ENCODE results near the gene GPC5.
"Not testable (repeated sequence)": the region's sequence is repeated elsewhere in the genome, so short reads cannot be mapped to it uniquely, and the experiment has no call there.

GPC5 gene

DNA sequence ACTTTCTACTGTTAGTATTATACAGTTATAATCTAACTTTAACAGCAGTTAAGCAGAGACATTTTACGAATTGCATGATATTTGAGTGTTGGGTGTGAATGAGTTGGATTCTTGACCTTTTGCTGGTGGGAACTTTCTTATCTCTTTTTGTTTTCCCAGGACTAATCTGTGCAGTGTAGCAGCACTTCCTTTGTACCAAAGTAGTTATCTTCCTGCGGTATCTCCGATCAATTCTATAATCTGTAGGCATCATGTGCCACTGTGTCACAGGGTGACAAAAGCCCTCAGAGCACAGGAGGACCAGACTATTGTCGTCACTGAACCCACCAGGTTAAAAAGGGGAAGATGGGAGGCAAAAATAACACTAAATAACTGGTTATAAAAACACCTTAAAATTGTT is 823.5 kb downstream of the GPC5 start:
- no peak for DNase-seq

DNA sequence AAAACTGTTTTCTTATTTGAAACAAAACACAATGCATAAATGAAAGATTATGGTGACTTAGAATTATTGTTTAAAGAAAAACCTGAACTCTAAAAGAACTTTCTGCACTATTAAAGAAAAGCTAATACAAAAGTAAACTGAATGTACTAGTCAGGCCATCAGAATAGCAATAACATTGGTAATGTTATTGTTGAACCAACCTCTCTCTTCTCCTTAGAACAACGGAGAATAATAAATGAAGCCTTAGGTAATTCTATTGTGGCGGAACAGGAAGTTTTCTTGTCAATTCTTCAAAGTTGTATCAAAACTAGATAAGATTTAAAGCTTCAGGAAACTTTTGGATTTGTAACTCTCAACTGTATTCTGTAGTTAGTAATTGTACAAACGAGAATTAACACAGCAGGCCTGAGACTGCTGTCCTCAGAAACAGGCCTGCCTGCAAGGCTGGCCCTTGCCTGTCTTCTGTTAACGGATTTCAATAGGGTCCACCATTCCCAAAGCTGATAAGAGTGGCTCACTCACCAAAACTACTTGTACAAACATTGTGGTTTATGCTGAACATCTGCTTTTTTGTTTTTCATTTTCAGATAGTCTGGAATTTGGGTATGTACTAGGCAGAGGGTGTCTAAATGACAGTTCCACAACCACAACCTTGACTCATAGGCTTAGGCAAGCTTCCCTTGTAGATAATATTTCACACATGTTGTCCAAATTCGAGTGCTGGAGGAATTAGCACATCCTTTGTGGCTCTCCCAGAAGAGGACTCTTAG is 825.8 kb downstream of the GPC5 start:
- no peak for DNase-seq

DNA sequence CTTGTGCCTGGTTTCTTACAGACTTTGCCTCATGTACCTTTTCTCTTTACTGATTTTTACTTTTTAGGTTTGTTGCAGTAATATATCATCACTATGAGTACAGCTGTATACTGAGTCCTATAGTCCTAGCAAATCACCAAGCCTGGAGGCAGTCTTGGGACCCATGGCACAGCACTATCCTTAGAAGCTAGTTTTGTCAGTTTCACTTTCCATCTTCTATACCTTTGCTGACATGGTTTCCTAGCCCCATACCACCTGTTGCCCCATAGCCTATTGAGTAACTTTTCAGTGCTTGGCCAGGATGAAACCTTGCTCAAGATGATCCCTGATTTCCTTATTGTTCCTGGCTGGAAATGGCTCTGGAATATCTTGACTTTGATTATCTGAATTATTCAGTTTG is 826.4 kb downstream of the GPC5 start:
- DNase-seq: no peak

DNA sequence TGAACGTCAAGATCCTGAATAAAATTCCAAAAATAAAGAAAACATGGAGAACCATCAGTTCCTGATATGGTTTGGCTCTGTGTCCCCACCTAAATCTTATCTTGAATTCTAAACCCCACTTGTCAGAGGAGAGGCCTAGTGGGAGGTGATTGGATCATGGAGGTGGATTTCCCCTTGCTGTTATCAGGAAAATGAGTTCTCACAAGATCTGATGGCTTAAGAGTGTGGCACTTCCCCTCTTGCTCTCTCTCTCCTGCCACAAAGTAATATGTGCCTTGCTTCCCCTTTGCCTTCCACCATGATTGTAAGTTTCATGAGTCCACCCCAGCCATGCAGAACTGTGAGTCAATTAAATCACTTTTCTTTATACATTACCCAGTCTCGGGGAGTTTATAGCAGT is 827.4 kb downstream of the GPC5 start:
- DNase-seq: no peak

DNA sequence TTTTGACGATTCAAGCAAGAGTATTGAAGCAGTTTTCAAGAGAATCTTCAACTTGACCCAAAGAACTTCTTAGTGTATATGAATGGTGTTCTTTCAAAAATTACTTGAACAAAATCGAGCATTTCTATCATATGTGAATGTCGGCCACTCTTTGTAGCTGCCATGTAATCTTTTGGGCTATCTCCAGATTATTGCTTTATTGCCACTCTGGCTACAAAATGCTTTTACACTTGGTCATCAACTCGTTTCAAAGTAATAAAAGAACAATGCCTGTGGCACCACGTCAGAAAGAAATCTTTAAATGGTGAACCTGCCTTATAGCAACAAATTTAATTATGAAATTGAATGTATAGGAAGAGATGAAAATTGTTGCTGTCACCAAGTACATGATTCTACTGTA is 834.5 kb downstream of the GPC5 start:
- no peak for DNase-seq

DNA sequence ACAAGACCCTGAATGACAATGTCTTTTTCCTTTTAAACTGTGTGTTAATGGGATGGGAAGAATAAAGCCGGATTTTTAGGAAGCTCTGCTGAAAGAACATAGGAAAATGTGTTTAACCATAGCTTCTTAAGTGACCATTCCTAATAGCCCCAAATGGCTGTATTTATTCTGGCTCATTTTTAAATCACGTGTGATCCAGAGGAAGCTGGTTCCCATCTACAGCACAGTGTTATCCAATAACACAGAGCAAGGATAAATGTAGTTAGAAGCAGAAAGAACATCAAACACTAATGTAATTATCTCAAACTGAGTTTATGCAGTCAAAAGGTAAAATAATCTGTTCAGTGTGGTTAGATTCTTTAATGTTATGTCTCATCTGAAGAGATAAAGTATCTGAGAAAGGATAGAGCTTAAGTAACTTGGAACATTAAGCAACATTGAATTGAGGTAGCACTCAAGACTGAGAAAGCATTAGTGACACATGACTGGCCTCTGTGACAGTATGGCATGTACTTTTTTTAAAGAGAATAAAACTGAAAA is 853.3 kb downstream of the GPC5 start:
- no peak for DNase-seq

DNA sequence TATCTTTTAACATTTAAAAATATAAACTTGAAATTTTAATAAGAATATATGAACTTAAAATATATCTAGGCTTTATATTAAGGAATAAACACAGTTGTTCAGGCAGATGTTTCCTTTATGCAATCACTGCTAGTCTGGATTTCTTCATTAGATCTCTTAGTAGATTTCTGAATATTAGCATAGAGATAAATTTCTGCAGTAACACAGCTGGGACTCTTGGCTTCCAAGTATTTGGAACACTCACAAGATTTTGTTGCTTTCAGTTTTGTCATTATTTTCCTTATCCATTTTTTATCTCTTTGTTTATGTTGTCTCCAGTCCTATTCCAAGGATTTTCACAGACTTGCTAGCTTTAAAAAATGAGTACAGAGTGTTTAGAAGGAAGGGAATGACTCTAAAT is 857.1 kb downstream of the GPC5 start:
- DNase-seq: no peak

DNA sequence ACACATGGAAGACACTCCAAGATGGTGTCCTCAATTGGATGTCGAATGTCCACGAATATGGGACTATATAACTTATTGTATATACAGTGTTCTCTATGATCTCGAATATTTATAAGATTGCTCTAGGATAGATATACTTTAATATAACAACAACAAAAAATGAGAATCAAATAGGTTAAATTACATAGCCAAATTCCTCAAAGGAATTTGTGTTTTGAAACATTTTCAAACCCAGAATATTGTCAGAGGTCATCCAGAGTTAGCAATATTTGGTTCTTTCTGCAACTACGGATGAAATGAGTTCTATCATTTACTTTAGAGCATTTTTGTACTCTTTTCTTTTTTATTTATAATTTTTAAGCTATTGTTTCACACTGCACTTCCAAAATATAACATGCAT is 857.8 kb downstream of the GPC5 start:
- DNase-seq: no peak

DNA sequence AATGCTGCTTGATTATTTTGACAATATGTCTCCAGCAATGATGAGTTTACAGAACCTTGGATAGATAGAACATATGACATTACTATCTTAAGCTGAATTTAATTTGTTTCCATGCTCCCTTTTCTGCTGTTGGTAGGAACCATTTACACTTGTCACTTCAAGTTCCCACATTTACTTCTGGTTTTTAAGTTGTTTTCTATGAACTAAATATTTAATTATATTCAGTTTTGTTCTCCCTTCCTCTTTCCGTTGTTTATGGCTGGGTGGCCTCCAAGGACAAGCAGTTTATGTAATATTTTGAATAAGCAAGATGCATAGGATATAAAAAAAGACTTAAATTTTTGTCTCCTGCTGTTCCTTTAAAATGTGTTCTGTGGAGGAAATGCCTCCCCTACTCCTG is 860.6 kb downstream of the GPC5 start:
- DNase-seq: no peak

DNA sequence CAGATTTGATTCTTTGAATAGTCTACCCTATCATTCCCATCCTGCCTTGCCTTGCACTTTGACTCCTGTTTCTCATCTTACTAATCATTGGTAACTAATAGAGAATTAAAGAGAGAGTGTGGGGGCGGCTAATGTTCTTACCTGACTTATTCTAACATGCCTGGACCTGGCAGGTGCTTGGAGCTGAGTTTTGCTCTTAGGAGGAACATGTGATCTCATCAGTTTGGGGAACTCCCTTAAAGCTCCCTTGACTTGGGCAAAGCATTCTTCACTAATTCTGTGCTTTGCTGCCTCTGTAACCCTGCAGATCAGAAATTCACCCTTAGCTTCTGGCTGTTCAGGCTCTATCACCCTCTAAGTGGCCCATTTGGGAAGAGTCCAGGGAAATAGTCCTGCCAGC is 861.1 kb downstream of the GPC5 start:
- DNase-seq: no peak

DNA sequence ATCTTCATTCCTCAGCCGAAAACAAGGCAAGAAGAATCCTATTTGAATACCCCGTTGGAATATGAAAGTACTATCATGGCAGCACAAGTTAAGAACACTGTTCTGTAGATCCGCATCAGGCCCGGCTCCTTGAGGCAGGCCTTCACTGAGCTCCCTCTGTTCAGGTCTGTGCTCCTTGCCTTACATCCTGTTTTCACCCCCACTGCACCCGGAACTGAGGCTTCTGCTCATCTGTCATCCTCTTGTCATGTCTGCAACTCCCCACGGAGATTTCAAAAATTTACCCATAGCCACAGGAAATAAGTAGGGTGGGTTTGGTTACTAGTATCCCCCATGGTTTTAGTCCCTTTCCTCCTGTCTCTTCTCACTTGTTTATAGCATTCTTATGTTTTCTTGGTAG is 861.9 kb downstream of the GPC5 start:
- no peak for DNase-seq

DNA sequence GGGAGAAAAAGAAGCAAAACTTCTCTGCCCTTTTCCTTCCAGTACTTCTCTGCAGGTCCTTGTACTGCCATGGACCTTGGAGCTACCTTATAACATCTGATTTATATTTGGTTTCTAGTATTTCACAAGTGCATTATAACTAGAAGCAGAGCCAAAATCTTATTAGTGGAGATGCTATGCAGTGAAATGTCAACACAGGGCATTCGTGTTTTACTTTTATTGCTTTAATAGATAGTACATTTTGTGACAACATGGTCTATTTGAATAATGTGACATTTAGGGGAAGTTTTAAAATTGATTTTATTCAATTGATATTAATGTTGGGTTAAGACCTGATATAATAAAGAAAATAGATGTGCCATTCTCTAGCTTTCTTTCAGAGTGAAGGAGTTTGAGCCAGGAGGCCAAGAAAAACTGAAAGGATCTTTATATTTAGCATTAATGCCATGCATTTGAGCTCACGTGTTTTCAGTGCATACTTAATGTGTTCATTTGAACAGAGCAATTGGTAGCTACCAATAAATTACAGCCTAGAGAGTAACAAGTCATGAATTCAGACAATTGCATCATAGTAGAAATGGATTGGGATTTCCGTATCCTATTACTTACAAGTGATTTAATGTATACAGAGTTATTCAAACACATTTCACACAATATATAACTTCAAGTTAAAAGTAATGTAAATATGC is 863.8 kb downstream of the GPC5 start:
- DNase-seq: no peak

DNA sequence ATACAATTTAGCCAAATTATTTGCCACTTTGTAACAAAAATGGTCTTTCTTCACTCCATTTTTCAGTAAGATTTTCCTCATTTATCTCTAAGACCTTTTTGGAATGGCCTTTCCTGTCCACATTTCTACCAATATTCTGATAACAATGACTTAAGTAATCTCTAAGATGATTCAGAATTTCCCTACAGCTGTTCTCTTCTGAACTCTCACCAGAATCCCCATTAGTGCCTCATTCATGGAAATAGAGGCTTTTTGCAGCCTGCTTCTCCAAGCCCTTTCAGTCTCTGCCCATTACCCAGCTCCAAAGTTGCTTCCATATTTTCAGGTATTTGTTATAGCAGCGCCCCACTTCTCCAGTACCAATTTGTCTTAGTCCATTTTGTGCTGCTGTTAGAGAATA is 867.0 kb downstream of the GPC5 start:
- DNase-seq: no peak

DNA sequence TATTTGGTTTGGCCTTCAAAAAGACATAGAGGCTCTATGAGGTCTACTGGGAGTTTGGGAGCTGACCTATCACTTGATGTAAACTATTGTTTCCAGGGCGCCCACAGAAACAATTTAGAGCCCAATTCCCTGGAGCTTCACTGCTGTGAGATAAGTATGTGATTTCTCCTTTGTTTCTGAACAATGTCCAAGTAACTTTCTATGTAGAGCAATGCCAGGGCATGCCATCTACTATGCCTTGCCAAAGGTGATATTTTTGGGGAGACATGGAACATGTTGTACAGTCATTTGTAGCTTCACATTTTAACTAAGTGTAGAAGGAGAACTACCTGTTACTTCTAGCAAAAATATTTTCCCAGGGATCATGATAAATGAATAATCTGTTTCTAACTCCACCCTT is 872.6 kb downstream of the GPC5 start:
- no peak for DNase-seq

DNA sequence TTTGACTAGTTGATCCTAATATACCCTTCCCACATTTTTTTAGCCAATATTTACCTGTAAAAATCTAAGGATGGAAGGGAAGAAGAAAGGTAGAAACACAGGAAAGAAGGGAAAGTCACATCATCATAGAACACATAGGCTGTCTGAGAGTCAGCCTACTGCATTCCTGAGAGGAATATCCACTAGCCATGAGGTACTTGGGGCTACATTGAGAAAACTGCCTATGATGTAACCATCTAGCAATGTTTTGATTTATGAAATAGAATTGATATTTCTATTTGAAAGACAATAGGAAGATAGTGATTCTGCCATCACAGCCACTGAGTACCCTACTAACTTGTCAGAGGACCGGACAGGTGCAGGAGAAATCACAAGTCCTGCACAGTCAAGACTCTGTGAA is 873.8 kb downstream of the GPC5 start:
- no peak for DNase-seq

DNA sequence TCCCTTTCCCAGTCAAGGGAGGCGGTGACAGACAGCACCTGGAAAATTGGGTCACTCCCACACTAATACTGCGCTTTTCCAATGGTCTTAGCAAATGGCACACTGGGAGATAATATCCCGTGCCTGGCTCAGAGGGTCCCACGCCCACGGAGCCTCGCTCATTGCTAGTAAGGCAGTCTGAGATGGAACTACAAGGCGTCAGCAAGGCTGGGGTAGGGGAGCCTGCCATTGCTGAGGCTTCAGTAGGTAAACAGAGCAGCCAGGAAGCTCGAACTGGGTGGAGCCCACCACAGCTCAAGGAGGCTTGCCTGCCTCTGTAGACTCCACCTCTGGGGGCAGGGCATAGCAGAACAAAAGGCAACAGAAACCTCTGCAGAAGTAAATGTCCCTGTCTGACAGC is 882.6 kb downstream of the GPC5 start:
- not testable (repeated sequence) for DNase-seq

DNA sequence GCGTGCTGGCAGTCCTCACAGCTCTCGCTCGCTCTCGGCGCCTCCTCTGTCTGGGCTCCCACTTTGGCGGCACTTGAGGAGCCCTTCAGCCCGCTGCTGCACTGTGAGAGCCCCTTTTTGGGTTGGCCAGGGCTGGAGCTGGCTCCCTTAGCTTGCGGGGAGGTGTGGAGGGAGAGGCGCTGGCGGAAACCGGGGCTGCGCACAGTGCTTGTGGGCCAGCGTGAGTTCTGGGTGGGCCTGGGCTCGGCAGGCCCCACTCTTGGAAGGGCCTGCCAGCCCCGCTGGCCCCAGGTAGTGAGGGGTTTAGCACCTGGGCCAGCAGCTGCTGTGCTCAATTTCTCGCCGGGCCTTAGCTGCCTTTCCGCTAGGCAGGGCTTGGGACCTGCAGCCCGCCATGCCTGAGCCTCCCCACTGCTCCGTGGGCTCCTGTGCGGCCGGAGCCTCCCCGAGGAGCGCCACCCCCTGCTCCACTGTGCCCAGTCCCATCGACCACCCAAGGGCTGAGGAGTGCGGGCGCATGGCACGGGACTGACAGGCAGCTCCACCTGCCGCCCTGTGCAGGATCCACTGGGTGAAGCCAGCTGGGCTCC is 892.4 kb downstream of the GPC5 start:
- DNase-seq: not testable (repeated sequence)

DNA sequence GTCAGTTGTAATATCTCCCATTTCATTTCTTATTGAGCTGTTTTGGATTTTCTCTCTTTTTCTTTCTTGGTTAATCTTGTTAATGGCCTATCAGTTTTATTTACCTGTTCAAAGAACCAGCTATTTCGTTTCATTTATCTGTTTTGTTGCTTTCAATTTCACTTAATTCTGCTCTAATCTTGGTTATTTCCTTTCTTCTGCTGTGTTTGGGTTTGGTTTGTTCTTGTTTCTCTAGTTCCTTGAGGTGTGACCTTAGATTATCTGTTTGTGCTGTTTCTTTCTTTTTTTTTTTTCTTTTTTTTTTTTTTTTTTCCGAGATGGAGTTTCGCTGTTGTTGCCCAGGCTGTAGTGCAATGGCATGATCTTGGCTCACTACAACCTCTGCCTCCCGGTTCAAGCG is 896.1 kb downstream of the GPC5 start:
- DNase-seq: not testable (repeated sequence)

DNA sequence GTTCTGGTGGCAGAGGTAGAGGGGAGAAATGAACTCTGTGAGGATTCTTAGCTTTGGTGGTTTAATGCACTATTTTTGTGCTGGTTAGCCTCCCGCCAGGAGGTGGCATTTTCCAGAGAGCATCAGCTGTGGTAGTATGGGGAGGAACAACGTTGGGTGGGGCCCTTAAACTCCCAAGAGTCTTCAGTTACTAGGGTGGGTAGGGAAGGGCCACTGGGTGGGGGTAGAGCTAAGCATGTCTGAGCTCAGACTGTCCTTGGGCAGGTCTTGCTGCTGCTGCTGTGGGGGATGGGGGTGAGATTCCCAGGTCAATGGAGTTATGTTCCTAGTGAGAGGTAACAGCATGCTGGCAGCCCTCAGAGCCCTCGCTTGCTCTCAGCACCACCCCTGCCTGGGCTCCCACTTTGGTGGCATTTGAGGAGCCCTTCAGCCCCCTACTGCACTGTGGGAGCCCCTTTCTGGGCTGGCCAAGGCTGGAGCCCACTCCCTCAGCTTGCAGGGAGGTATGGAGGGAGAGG is 897.8 kb downstream of the GPC5 start:
- DNase-seq: not testable (repeated sequence)

DNA sequence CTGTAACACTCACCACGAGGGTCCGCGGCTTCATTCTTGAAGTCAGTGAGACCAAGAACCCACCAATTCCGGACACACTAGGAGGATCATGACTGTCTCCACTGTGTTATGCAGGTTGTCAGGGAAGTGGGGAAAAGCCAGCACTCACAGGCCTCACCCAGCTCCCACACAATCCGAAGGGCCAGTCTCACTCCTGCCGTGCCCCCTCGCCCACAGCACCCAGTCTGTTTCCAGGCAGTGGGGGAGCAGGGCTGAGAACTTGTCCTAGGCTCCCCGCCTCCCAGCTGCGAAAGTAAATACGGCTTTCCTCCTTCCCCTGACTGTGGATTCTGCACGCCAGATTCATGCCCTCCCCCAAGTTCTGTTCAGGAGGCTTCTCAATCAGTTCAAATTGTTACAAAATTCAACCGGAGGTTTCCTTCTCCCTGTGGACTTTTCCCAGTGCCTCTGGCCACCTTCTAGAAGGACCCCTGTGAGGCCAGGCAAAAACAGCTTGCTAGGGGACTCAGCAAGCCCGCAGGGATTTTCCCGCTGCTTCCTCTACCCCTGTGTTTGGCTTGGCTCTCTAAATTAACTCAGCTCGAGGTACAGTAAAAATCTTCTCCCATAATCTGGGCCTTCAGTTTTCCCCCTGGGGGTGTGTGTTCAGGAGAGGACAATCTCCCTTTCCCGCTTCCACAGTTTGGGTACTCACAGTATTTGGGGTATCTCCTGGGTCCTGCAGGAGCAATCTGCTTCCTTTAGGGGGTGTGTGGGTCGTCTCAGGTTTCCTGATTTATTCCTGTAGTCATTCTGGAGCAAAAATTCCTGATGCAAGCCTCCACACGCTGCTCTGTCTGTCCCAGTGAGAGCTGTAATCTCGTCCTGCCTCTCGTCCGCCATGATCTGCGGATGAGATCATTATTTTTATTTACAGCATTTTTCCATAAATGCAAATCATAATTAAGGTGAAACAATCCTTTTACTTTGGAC is 899.8 kb downstream of the GPC5 start:
- no peak for DNase-seq

DNA sequence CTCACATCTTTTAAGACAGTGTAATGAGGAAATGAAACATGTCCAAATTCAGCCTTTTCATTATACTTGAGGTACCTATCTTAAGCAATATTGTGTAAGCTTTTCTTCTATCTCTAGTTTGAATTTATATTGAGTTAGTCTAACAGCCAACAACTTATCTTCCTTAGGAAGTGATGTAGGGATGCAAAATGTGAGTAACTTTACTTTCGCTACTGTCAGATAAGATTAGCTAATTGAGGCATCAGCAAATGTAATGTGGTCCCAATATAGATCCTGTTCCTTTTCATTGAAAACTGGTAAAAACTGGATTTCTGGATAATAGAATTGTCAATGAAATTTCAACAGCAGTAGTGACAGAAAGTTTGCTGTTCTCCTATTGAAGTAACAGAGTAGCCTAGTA is 902.2 kb downstream of the GPC5 start:
- DNase-seq: no peak

DNA sequence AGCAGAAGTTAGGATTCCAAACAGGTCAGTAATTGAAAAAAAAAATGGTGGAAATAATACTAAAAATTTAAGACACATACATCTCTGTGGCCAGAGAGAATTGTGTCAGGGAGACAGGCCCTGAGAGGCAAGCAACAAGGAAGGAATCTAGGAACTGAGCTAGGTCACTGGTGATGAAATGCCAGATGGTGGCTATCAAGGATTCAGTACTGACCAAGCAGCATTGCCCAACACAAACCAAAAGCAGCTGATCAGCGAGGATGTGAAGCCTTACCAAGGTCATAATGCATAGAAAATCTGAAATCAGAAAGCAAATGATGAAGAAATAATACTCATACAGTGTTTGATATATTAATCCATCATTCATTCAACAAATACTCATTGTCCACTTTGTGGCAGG is 905.0 kb downstream of the GPC5 start:
- DNase-seq: no peak

DNA sequence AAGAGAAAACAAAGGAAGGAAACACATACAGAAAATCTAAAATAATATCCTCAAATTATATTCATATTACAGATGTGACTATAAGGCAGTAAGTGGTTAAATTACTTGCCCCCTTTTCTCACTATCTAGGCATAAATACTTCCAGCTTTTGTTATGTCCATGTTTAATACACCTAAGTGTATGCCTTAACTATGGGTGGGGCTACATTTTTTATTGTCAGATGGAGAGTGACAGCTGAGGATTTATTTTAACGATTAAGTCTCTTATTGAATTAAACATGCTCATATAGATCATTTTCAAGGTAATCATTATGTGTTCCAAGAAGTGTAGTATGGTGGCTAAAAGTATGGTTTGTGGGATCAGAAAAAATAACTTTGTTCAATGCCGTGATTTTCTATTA is 909.3 kb downstream of the GPC5 start:
- DNase-seq: no peak

All from activated CD4-positive, alpha-beta T cell treated with anti-CD3 and anti-CD28 coated beads for 48 hours (primary cell).